Bladder microvascular endothelial cell (primary cell): ENCODE measurements around the gene KRT5. TPM values are rescaled to one million over a fixed set of nuclear protein-coding genes. Genes with fewer than 3 reads are reported as not detected.

Experiments used
- total RNA-seq: library from RNA; depleted of rRNA; stranded (reverse); fragments of >200 nt; gene quantifications from 2 replicates; pipeline ENCODE4 v1.2.3, GENCODE V29; 2014

Gene KRT5
- 0.31 and 0.65 TPM in 2 replicates for total RNA-seq

GRCh38 chr12:52519826-52520662 lies at the start of gene KRT5:
Gene KRT5, minus strand, starts transcription at chr12:52520394. Its CDS starts 98 bp downstream, at chr12:52520296.

GRCh38 chr12:52552681-52553195 lies 32.5 kb upstream of the KRT5 start, which contains the start of gene KRT71:
Gene KRT71, minus strand, starts transcription at chr12:52553145. Its CDS starts 68 bp downstream, at chr12:52553077.

DNA sequence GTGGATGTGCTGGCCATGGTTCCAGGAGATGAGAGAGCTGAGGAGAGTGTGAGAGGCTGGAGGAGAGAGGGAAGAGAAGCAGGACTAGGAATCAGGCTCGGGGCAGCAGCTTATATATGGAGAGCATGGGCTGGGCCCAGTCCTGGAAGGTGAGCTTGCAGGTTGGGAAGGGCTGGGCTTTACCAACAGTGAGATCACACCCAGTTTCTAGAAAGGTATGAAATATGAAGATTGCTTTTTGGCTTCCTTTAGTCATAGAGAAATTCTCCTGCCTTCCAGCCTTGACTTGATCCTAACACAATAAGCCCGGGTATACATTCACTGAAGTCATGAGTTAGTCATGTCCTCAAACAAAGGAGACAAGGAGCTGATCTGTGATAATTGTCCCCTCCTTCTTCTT lies 27.0 kb downstream of the KRT5 start, which contains the start of gene KRT6A:
Gene KRT6A, minus strand, starts transcription at position 86 of the 400 bp plus-strand sequence. Its CDS starts 69 bp downstream, at position 17.

DNA sequence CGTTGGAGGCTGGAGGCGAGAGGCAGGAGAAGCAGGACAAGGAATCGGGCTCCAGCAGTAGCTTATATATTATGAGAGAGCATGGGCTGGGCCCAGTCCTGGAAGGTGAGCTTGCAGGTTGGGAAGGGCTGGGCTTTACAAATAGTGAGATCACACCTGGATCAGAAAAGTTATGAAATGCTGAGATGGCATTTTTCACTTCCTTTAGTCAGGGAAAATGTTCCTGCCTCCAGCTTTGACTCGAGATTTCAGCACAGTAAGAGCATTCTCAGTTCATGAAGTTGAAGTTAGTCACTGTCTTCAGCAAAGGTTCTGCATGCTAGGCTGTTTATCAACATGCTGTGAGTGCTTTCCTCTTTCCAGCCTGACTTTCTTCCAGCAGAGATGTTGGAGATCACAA lies 46.4 kb downstream of the KRT5 start, which contains the start of gene KRT6C:
Gene KRT6C, minus strand, starts transcription at position 38 of the 400 bp plus-strand sequence. CDS start 68 bp downstream, outside the sequence.

Other genes starting within 250 kb of the KRT5 start
- gene KRT86, start 245.7 kb downstream of the KRT5 start, total RNA-seq: 0.16 TPM in 1 of 2 replicates, not detected in the other
- gene KRT81, start 228.9 kb downstream of the KRT5 start, total RNA-seq: not detected in 2 replicates
- gene KRT83, start 199.0 kb downstream of the KRT5 start, total RNA-seq: not detected in 2 replicates
- not detected in 2 replicates for gene KRT85, start 152.9 kb downstream of the KRT5 start, total RNA-seq
- gene KRT84, start 134.7 kb downstream of the KRT5 start, total RNA-seq: not detected in 2 replicates
- gene KRT82, start 114.1 kb downstream of the KRT5 start, total RNA-seq: not detected in 2 replicates
- not detected in 2 replicates for gene KRT75, start 86.0 kb downstream of the KRT5 start, total RNA-seq
- 0.13 and 0.32 TPM in 2 replicates for gene KRT6B, start 68.2 kb downstream of the KRT5 start, total RNA-seq
- not detected in 2 replicates for gene KRT6C, start 46.6 kb downstream of the KRT5 start, total RNA-seq
- gene KRT6A, start 27.1 kb downstream of the KRT5 start, total RNA-seq: 0.76 and 0.97 TPM in 2 replicates
- gene KRT71, start 32.8 kb upstream of the KRT5 start, total RNA-seq: not detected in 2 replicates
- not detected in 2 replicates for gene KRT74, start 53.4 kb upstream of the KRT5 start, total RNA-seq
- not detected in 2 replicates for gene KRT72, start 81.1 kb upstream of the KRT5 start, total RNA-seq
- gene KRT73, start 98.2 kb upstream of the KRT5 start, total RNA-seq: not detected in 2 replicates
- gene KRT2, start 131.8 kb upstream of the KRT5 start, total RNA-seq: not detected in 2 replicates
- not detected in 2 replicates for gene KRT1, start 160.0 kb upstream of the KRT5 start, total RNA-seq
- gene KRT77, start 183.1 kb upstream of the KRT5 start, total RNA-seq: not detected in 2 replicates